IPS-15b (cell line): ENCODE results near the gene HS3ST5.
"Not testable (repeated sequence)": the region's sequence is repeated elsewhere in the genome, so short reads cannot be mapped to it uniquely, and the experiment has no call there.

Experiments
- H3K27me3 ChIP-seq: one replicate; pipeline ENCODE4 v1.6.1; 2013; ENCODE audit warnings: low read length; ENCODE audit not compliant: control insufficient read depth, insufficient read depth
- H3K36me3 ChIP-seq: one replicate; pipeline ENCODE4 v1.6.1; 2013; ENCODE audit warnings: low read length; ENCODE audit not compliant: control insufficient read depth, insufficient read depth
- H3K4me1 ChIP-seq: one replicate; pipeline ENCODE4 v1.6.1; 2013; ENCODE audit warnings: mild to moderate bottlenecking, low read length; ENCODE audit not compliant: control insufficient read depth, insufficient read depth
- H3K4me3 ChIP-seq: one replicate; pipeline ENCODE4 v1.5.1; 2013; ENCODE audit warnings: low read depth, low read length
- H3K9ac ChIP-seq: one replicate; pipeline ENCODE4 v1.6.1; 2013; ENCODE audit warnings: low read depth, mild to moderate bottlenecking, low read length
- H3K9me3 ChIP-seq: one replicate; pipeline ENCODE4 v1.6.1; 2013; ENCODE audit warnings: mild to moderate bottlenecking, low read length; ENCODE audit not compliant: control insufficient read depth, insufficient read depth

HS3ST5 gene

GRCh38 chr6:114096561-114097172 lies 246.2 kb downstream of the HS3ST5 start:
- Histone ChIP-seq H3K27me3 (no peaks in the 10 kb centered on the region), H3K9me3 (no peaks in the 10 kb centered on the region), H3K4me3 (no peak overlapping the region), H3K9ac (no peak overlapping the region), H3K4me1 (no peaks in the 10 kb centered on the region), H3K36me3 (no peaks in the 10 kb centered on the region)

DNA sequence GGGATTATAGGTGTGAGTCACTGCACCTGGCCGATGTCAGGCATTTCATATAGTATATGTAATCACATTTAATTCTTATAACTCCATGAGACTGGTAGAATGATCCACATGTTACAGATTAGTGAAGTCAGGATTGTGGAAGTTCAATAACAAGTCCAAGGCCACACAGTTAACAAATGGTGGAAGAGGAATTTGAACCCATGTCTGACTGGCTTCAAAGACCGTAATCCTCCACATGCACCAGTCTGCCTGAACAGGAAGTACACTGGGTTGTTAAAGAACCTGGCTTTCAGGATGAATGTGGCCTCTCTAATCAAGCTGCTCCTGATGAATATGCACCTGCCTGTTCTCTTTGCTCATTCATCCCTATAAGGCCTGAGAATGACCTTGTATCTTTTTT lies 249.9 kb downstream of the HS3ST5 start:
- no peaks in the 10 kb centered on the region for H3K4me1 ChIP-seq
- no peak overlapping the region for H3K9ac ChIP-seq
- no peak overlapping the region for H3K4me3 ChIP-seq
- H3K36me3 ChIP-seq, result no peaks in the 10 kb centered on the region
- H3K27me3 ChIP-seq, result no peaks in the 10 kb centered on the region
- H3K9me3 ChIP-seq, result no peaks in the 10 kb centered on the region

- no peak overlapping the region for H3K9ac ChIP-seq
- H3K36me3 ChIP-seq, result no peaks in the 10 kb centered on the region
- no peaks in the 10 kb centered on the region for H3K4me1 ChIP-seq
- H3K27me3 ChIP-seq, result no peaks in the 10 kb centered on the region
- H3K4me3 ChIP-seq, result no peak overlapping the region
- H3K9me3 ChIP-seq, result no peaks in the 10 kb centered on the region
Observed at GRCh38 chr6:114090626-114091025, 252.2 kb downstream of the HS3ST5 start.

GRCh38 chr6:114087496-114087895 lies 255.3 kb downstream of the HS3ST5 start:
- no peaks in the 10 kb centered on the region for H3K4me1 ChIP-seq
- H3K4me3 ChIP-seq, result no peak overlapping the region
- H3K27me3 ChIP-seq, result no peaks in the 10 kb centered on the region
- no peaks in the 10 kb centered on the region for H3K36me3 ChIP-seq
- no peak overlapping the region for H3K9ac ChIP-seq
- H3K9me3 ChIP-seq, result no peaks in the 10 kb centered on the region

DNA sequence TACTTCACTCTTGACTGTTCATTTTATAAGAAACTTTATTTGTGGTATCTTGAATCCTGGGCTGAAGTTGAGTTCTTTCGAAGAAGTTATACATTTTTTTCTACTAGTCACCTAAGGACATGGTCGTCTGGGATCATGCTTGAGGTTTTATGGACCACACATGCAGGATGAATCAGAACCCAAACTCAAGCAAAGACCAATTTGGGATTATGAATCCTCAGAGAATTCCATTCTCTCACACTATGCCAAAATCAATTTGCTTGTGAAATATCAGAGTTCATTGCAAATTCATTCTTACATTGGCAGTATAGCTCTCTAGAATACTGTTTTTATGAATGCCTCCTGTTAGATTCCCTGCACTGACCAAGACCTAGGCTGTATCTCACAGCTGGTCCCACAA lies 257.6 kb downstream of the HS3ST5 start:
- Histone ChIP-seq H3K9me3 (no peaks in the 10 kb centered on the region), H3K27me3 (no peaks in the 10 kb centered on the region), H3K9ac (no peak overlapping the region), H3K36me3 (no peaks in the 10 kb centered on the region), H3K4me3 (no peak overlapping the region), H3K4me1 (no peaks in the 10 kb centered on the region)

GRCh38 chr6:114084327-114084890 lies 258.4 kb downstream of the HS3ST5 start:
- H3K4me1 ChIP-seq, result no peaks in the 10 kb centered on the region
- H3K27me3 ChIP-seq, result no peaks in the 10 kb centered on the region
- no peaks in the 10 kb centered on the region for H3K9me3 ChIP-seq
- no peak overlapping the region for H3K4me3 ChIP-seq
- H3K9ac ChIP-seq, result no peak overlapping the region
- no peaks in the 10 kb centered on the region for H3K36me3 ChIP-seq

- H3K36me3 ChIP-seq, result no peaks in the 10 kb centered on the region
- no peaks in the 10 kb centered on the region for H3K4me1 ChIP-seq
- H3K9ac ChIP-seq, result no peak overlapping the region
- H3K27me3 ChIP-seq, result no peaks in the 10 kb centered on the region
- H3K4me3 ChIP-seq, result no peak overlapping the region
- no peaks in the 10 kb centered on the region for H3K9me3 ChIP-seq
Observed at GRCh38 chr6:114083251-114083650, 259.6 kb downstream of the HS3ST5 start.

DNA sequence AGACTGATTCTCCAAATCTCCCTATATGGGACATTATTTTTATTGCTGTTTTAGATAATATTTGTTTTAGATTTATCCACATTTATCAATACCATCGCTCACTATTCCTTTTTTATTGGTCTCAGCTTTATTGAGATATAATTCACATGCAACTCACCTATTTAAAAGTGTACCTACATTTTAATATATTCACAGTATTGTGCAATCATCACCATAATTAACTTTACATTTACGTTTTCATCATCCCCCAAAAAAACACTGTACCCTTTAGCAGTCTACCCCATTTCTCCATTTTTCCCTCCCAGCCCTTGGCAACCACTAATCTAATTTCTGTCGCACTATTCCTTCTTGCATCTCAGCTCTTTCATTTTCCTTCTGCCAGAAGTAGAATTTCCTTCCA lies 261.1 kb downstream of the HS3ST5 start:
- no peak overlapping the region for H3K4me3 ChIP-seq
- H3K9ac ChIP-seq, result no peak overlapping the region
- no peaks in the 10 kb centered on the region for H3K36me3 ChIP-seq
- no peaks in the 10 kb centered on the region for H3K27me3 ChIP-seq
- no peaks in the 10 kb centered on the region for H3K9me3 ChIP-seq
- no peaks in the 10 kb centered on the region for H3K4me1 ChIP-seq

DNA sequence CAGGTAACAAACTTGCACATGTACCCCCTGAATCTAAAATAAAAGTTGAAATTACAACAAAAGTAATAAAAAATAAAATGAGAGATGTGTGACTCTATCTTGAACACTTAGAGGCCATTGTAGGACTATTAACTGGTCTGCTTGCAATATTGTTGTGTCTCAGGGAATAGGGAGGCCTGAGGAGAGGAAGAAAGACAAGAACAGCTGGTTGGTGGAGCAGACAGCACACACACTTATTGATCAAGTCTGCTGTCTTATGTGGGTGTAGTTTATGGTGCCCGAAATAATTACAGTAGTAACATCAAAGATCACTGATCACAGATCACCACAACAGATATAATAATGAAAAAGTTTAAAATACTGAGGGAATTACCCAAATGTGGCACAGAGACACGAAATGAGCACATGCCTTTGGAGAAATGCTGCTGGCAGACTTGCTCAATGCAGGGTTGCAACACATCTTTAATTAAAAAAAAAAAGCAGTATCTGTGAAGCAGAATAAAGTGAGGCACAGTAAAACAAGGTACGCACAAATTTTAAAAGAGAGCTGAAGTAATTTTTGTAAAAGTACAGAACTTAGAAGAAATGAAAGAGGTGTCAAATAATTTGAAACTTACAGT lies 261.8 kb downstream of the HS3ST5 start:
- H3K9ac ChIP-seq, result no peak overlapping the region
- H3K9me3 ChIP-seq, result no peaks in the 10 kb centered on the region
- no peaks in the 10 kb centered on the region for H3K36me3 ChIP-seq
- H3K4me3 ChIP-seq, result no peak overlapping the region
- no peaks in the 10 kb centered on the region for H3K4me1 ChIP-seq
- H3K27me3 ChIP-seq, result no peaks in the 10 kb centered on the region

DNA sequence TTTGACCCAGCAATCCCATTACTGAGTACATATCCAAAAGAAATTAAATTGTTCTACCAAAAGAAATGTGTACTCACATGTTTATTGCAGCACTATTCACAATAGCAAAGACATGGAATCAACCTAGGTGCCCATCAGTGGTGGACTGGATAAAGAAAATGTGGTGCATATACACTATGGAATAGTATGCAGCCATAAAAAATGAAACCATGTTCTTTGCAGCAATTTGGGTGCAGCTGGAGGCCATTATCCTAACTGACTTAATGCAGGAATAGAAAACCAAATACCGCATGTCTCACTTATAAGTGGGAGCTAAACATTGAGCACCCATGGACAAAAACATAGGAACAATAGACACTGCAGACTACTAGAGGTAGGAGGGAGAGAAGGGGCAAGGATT lies 262.4 kb downstream of the HS3ST5 start:
- H3K9me3 ChIP-seq, H3K36me3 ChIP-seq, H3K27me3 ChIP-seq, H3K4me3 ChIP-seq, H3K4me1 ChIP-seq, H3K9ac ChIP-seq: not testable (repeated sequence)

- Histone ChIP-seq H3K9me3 (no peaks in the 10 kb centered on the region), H3K9ac (no peak overlapping the region), H3K36me3 (no peaks in the 10 kb centered on the region), H3K27me3 (no peaks in the 10 kb centered on the region), H3K4me3 (no peak overlapping the region), H3K4me1 (no peaks in the 10 kb centered on the region)
Observed at GRCh38 chr6:114075777-114076176, 267.0 kb downstream of the HS3ST5 start.

- no peaks in the 10 kb centered on the region for H3K4me1 ChIP-seq
- H3K4me3 ChIP-seq, result no peak overlapping the region
- H3K36me3 ChIP-seq, result no peaks in the 10 kb centered on the region
- H3K9ac ChIP-seq, result no peak overlapping the region
- H3K27me3 ChIP-seq, result no peaks in the 10 kb centered on the region
- no peaks in the 10 kb centered on the region for H3K9me3 ChIP-seq
Observed at GRCh38 chr6:114075300-114075699, 267.5 kb downstream of the HS3ST5 start.
